Activated T-cell treated with anti-CD3 and anti-CD28 coated beads, Interleukin-2, amount 50 U/mL, for 72 hours (primary cell): Measurements from ENCODE around the gene TMEM62. TPM values are rescaled to one million over a fixed set of nuclear protein-coding genes. Genes with fewer than 3 reads are reported as not detected.
"Not testable (repeated sequence)": the region's sequence is repeated elsewhere in the genome, so short reads cannot be mapped to it uniquely, and the experiment has no call there.

Experiments
- ATAC-seq, 2 donors: fragments of 150-1000 bp; cut with Tn5 transposase; replicated peaks in 1 of 2; 2 replicates each; pipeline ENCODE4 v1.10.0; 2021; ENCODE audit warnings: moderate library complexity in 2 of 2, mild to moderate bottlenecking in 1 of 2
- DNase-seq, 2 donors: peaks; one replicate each; pipeline ENCODE4 v3.0.0; 2021 to 2022; ENCODE audit warnings: mixed read lengths in 1 of 2
- H3K27ac Mint-ChIP-seq: one replicate; pipeline ENCODE4 v1.8.0; 2022; ENCODE audit warnings: mild to moderate bottlenecking, moderate library complexity, mixed read lengths
- H3K27me3 Mint-ChIP-seq: one replicate; pipeline ENCODE4 v1.8.0; 2022; ENCODE audit warnings: low read depth, mixed read lengths
- H3K36me3 Mint-ChIP-seq, 2 donors: one replicate each; pipeline ENCODE4 v1.8.0; 2022; ENCODE audit warnings: mixed read lengths in 2 of 2, mild to moderate bottlenecking in 1 of 2; ENCODE audit not compliant: insufficient read depth in 2 of 2
- H3K4me1 Mint-ChIP-seq: one replicate; pipeline ENCODE4 v1.8.0; 2022; ENCODE audit warnings: low read depth, mixed read lengths
- H3K4me3 Mint-ChIP-seq, 2 donors: one replicate each; pipeline ENCODE4 v1.8.0; 2022; ENCODE audit warnings: mild to moderate bottlenecking in 2 of 2, mixed read lengths in 2 of 2, moderate library complexity in 2 of 2
- H3K9me3 Mint-ChIP-seq, 2 donors: one replicate each; pipeline ENCODE4 v1.8.0; 2022; ENCODE audit warnings: mixed read lengths in 2 of 2
- total RNA-seq, 2 donors: library from RNA; stranded (reverse); gene quantifications; one replicate each; pipeline ENCODE4 v1.2.3, GENCODE V29; 2022

Gene TMEM62
- total RNA-seq, 2 donors from 2014 or later = 17.1 to 19.2 TPM

DNA sequence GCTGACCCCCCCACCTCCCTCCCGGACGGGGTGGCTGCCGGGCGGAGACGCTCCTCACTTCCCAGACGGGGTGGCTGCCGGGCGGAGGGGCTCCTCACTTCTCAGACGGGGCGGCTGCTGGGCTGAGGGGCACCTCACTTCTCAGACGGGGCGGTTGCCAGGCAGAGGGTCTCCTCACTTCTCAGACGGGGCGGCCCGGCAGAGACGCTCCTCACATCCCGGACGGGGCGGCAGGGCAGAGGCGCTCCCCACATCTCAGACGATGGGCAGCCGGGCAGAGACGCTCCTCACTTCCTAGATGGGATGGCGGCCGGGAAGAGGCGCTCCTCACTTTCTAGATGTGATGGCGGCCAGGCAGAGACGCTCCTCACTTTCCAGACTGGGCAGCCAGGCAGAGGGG lies 33.9 kb downstream of the TMEM62 start:
- H3K9me3 Mint-ChIP-seq, H3K27me3 Mint-ChIP-seq, H3K4me3 Mint-ChIP-seq, DNase-seq, H3K27ac Mint-ChIP-seq, ATAC-seq: not testable (repeated sequence)
- Mint-ChIP-seq H3K4me1 (peaks cover 14% of the 10 kb centered on the region), H3K36me3 (peaks cover 9 to 14% of the 10 kb centered on the region in 2 donors)

GRCh38 chr15:43168192-43169107 lies 35.1 kb downstream of the TMEM62 start:
- Mint-ChIP-seq H3K9me3 (no peaks in the 10 kb centered on the region), H3K36me3 (peaks cover 12 to 18% of the 10 kb centered on the region in 2 donors), H3K4me3 (no peak overlapping the region), H3K27me3 (no peaks in the 10 kb centered on the region), H3K27ac (no peak overlapping the region), H3K4me1 (peaks cover 14% of the 10 kb centered on the region)
- DNase-seq (peak; percentile 16 to 17), ATAC-seq (peak; percentile 87 to 93)

DNA sequence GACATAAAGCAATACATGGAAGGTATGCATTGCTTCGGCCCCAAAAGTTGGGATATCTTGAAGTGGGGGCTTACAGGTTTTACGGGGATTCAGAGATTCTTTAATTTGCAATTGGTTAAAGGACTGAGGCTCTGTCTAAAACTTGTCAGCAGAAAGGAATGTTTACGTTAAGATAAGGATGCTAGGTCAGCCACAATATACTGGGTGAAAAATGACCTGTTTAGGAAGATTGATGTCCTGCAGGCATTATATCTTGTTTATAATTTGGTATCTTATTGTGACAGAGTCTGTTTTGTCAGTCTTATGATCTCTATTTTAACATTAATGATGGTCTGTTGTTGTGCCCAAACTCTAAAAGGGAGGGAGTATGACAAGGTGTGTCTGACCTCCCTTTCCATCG lies 36.5 kb downstream of the TMEM62 start:
- no peaks in the 10 kb centered on the region for H3K27me3 Mint-ChIP-seq
- H3K4me1 Mint-ChIP-seq = peaks cover 14% of the 10 kb centered on the region
- H3K27ac Mint-ChIP-seq = no peak overlapping the region
- DNase-seq = no peak
- no peaks in the 10 kb centered on the region for H3K9me3 Mint-ChIP-seq
- peaks cover 9 to 19% of the 10 kb centered on the region in 2 donors for H3K36me3 Mint-ChIP-seq
- ATAC-seq = no peak
- no peak overlapping the region for H3K4me3 Mint-ChIP-seq

DNA sequence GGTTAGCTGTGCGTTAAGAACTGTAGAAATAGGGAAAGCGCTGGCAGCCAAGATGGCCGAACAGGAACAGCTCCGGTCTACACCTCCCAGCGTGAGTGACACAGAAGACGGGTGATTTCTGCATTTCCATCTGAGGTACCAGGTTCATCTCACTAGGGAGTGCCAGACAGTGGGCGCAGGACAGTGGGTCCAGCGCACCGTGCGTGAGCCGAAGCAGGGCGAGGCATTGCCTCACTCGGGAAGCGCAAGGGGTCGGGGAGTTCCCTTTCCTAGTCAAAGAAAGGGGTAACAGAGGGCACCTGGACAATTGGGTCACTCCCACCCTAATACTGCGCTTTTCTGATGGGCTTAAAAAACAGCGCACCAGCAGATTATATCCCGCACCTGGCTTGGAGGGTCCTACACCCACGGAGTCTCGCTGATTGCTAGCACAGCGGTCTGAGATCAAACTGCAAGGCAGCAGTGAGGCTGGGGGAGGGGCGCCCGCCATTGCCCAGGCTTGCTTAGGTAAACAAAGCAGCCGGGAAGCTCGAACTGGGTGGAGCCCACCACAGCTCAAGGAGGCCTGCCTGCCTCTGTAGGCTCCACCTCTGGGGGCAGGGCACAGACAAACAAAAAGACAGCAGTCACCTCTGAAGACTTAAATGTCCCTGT lies 42.4 kb downstream of the TMEM62 start:
- ATAC-seq, H3K27ac Mint-ChIP-seq, H3K9me3 Mint-ChIP-seq, H3K27me3 Mint-ChIP-seq, H3K4me3 Mint-ChIP-seq, DNase-seq, H3K4me1 Mint-ChIP-seq: not testable (repeated sequence)
- peaks cover 7 to 21% of the 10 kb centered on the region in 2 donors for H3K36me3 Mint-ChIP-seq

DNA sequence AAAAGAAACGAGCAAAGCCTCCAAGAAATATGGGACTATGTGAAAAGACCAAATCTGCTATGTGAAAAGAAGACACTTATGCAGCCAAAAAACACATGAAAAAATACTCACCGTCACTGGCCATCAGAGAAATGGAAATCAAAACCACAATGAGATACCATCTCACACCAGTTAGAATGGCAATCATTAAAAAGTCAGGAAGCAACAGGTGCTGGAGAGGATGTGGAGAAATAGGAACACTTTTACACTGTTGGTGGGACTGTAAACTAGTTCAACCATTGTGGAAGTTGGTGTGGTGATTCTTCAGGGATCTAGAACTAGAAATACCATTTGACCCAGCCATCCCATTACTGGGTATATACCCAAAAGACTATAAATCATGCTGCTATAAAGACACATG lies 43.8 kb downstream of the TMEM62 start:
- H3K27me3 Mint-ChIP-seq, H3K4me3 Mint-ChIP-seq, H3K27ac Mint-ChIP-seq, H3K4me1 Mint-ChIP-seq, ATAC-seq, H3K9me3 Mint-ChIP-seq, DNase-seq: not testable (repeated sequence)
- H3K36me3 Mint-ChIP-seq = peaks cover 5 to 19% of the 10 kb centered on the region in 2 donors

- no peaks in the 10 kb centered on the region for H3K9me3 Mint-ChIP-seq
- ATAC-seq = no peak
- peaks cover 21% of the 10 kb centered on the region for H3K4me1 Mint-ChIP-seq
- no peak overlapping the region for H3K4me3 Mint-ChIP-seq
- H3K27me3 Mint-ChIP-seq = no peaks in the 10 kb centered on the region
- no peak overlapping the region for H3K27ac Mint-ChIP-seq
- no peak for DNase-seq
- H3K36me3 Mint-ChIP-seq = peaks cover 0 to 2% of the 10 kb centered on the region in 2 donors
These were observed 49.9 kb downstream of the TMEM62 start for GRCh38 chr15:43183270-43183669.

DNA sequence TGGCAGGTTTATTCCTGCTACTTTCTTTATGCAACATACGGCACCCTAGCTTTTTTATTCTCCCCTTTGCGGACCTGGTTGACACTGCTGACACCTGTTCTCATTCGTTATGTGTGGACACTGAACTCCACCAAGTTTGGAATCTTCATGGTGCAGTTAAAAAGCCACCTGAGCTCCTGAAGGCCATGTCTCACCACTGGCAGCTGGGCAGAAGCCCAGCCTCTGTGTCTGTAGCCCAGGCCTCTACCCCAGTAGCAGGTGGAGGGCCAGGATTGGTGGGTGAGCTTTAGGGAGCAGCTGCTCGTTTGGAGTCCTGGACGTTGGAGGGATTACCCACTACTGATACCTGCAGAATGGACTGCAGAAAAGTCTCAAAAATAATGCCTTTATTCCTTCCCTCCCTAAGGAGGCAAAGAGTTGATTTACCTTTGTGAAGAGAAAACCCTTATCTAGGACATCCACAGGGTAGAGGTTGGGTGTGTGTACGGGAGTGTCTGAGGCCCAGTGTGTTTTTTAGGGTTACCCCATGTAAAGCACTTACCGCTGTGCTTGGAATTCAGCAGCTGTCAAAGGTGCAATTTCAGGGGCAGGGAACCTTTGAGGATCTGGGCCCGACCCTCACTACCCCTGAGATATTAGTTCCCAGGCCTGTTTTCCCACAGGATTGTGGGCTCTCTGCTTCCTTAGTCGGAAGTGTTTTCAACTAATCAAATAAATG lies 51.2 kb downstream of the TMEM62 start:
- peaks cover 21% of the 10 kb centered on the region for H3K4me1 Mint-ChIP-seq
- H3K36me3 Mint-ChIP-seq = peaks cover 3 to 5% of the 10 kb centered on the region in 2 donors
- DNase-seq = no peak
- H3K27me3 Mint-ChIP-seq = no peaks in the 10 kb centered on the region
- H3K4me3 Mint-ChIP-seq = peak overlapping the region; percentile 93 to 97
- H3K9me3 Mint-ChIP-seq = no peaks in the 10 kb centered on the region
- peak overlapping the region; percentile 81 for H3K27ac Mint-ChIP-seq
- ATAC-seq = no peak

- H3K36me3 Mint-ChIP-seq = peaks cover 5 to 6% of the 10 kb centered on the region in 2 donors
- ATAC-seq (peak; percentile 96 to 97), DNase-seq (peak; percentile 93 to 95)
- H3K4me3 Mint-ChIP-seq = peak within 1 kb of the TSS; percentile 93 to 97
- no peaks in the 10 kb centered on the region for H3K9me3 Mint-ChIP-seq
- H3K4me1 Mint-ChIP-seq = peaks cover 21% of the 10 kb centered on the region
- peak within 1 kb of the TSS; percentile 96 for H3K27ac Mint-ChIP-seq
- H3K27me3 Mint-ChIP-seq = no peaks in the 10 kb centered on the region
These were observed 52.0 kb downstream of the TMEM62 start, which contains the start of gene CCNDBP1 for GRCh38 chr15:43185157-43186002. Gene CCNDBP1 (plus strand): TSS chr15:43185403. CDS start chr15:43185499, 96 bp downstream.

DNA sequence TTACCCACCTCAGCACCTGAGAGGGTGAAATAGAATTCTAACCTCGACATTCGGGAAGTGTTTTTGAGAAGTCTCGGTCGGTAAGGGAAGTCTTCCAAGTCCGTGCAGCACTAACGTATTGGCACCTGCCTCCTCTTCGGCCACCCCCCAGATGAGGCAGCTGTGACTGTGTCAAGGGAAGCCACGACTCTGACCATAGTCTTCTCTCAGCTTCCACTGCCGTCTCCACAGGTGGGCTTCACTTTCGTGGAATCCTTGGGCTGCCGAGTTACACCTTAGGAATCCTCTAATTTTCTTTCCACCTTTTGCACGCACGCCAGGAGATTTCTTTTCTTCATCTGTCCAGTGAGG lies 52.6 kb downstream of the TMEM62 start:
- H3K27me3 Mint-ChIP-seq = no peaks in the 10 kb centered on the region
- peak overlapping the region; percentile 93 to 97 for H3K4me3 Mint-ChIP-seq
- no peaks in the 10 kb centered on the region for H3K9me3 Mint-ChIP-seq
- DNase-seq = no peak
- peak overlapping the region; percentile 96 for H3K27ac Mint-ChIP-seq
- H3K36me3 Mint-ChIP-seq = peaks cover 7 to 10% of the 10 kb centered on the region in 2 donors
- peaks cover 21% of the 10 kb centered on the region for H3K4me1 Mint-ChIP-seq
- ATAC-seq = peak; percentile 16 to 33

DNA sequence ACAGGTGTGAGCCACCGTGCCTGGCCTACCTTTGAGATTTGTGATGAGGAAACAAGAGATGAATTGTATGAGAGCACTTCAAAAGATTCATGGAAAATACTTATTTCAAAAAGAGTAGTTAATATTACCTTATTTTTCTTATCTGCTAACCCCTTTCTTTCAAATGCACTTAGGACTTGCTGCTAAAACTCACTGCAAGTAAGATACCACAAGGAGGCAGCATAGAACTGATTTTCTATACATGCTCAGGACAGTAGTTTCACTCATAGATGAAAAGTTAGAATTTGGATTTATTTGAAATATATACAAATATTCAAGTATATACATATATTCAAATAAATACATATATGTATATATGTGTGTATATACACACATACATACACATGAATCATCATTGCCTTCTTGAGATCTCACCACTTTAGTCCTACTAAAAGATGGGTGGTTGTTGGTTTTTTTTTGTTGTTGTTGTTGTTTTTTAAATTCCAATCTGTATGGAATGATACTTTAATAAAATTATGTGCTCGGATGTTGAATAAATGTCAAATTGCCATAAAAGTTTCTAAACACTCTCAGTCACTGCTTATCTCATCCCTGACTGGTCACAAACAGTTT lies 54.3 kb downstream of the TMEM62 start:
- no peaks in the 10 kb centered on the region for H3K9me3 Mint-ChIP-seq
- ATAC-seq (no peak), DNase-seq (no peak)
- H3K4me3 Mint-ChIP-seq = peak overlapping the region; percentile 93 to 97
- peaks cover 11 to 21% of the 10 kb centered on the region in 2 donors for H3K36me3 Mint-ChIP-seq
- H3K4me1 Mint-ChIP-seq = peaks cover 16% of the 10 kb centered on the region
- no peaks in the 10 kb centered on the region for H3K27me3 Mint-ChIP-seq
- H3K27ac Mint-ChIP-seq = peak overlapping the region; percentile 51

- ATAC-seq (no peak), DNase-seq (no peak)
- Mint-ChIP-seq H3K4me1 (peaks cover 16% of the 10 kb centered on the region), H3K27me3 (no peaks in the 10 kb centered on the region), H3K9me3 (no peaks in the 10 kb centered on the region), H3K27ac (no peak overlapping the region), H3K4me3 (no peak overlapping the region), H3K36me3 (peaks cover 11 to 24% of the 10 kb centered on the region in 2 donors)
These were observed 55.9 kb downstream of the TMEM62 start for GRCh38 chr15:43189296-43189695.

GRCh38 chr15:43190178-43190577 lies 56.8 kb downstream of the TMEM62 start:
- Mint-ChIP-seq H3K27me3 (no peaks in the 10 kb centered on the region), H3K4me3 (no peak overlapping the region), H3K9me3 (no peaks in the 10 kb centered on the region), H3K4me1 (peaks cover 16% of the 10 kb centered on the region), H3K36me3 (peaks cover 11 to 32% of the 10 kb centered on the region in 2 donors), H3K27ac (no peak overlapping the region)
- no peak for DNase-seq
- ATAC-seq = no peak
